ENCODE data around the gene ARIH2.

DNA sequence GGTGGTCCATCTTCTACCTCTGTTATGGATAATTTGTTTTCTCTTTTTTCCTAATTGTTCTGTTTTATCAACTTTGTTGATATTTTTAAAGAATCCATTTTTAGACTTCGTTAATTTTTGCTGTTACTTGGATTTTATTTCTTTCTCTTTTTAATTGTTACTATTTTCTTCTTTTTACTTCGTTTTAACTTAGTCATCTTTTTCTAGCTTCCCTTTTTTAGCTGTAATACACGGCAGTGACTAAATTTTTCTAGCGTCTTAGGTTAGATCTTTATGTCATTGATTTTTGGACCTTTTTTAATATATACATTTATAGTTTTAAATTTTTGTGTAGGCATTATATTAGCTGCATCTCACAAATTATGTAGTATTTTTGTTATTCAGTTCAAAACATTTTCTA is 33.1 kb downstream of the ARIH2 start:
- TF ChIP-seq, protein P1, sequence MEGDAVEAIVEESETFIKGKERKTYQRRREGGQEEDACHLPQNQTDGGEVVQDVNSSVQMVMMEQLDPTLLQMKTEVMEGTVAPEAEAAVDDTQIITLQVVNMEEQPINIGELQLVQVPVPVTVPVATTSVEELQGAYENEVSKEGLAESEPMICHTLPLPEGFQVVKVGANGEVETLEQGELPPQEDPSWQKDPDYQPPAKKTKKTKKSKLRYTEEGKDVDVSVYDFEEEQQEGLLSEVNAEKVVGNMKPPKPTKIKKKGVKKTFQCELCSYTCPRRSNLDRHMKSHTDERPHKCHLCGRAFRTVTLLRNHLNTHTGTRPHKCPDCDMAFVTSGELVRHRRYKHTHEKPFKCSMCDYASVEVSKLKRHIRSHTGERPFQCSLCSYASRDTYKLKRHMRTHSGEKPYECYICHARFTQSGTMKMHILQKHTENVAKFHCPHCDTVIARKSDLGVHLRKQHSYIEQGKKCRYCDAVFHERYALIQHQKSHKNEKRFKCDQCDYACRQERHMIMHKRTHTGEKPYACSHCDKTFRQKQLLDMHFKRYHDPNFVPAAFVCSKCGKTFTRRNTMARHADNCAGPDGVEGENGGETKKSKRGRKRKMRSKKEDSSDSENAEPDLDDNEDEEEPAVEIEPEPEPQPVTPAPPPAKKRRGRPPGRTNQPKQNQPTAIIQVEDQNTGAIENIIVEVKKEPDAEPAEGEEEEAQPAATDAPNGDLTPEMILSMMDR (conservative IDR thresholded peaks at IDR 0.05; ENCODE audit: low read depth in 2 of 2) = no peak
- TF ChIP-seq REST (IDR thresholded peaks at IDR 0.05; ENCODE audit: unreplicated experiment) (no peak), POLR2AphosphoS5 (IDR thresholded peaks at IDR 0.05; ENCODE audit: low read depth) (no peak), EZH2 (IDR thresholded peaks at IDR 0.05; ENCODE audit: low read depth, unreplicated experiment) (no peak), JUNB (IDR thresholded peaks at IDR 0.05; ENCODE audit: unreplicated experiment) (no peak)
